Right cardiac atrium (tissue), 5 donors: ENCODE results near the gene INSL3. TPM values are rescaled to one million over a fixed set of nuclear protein-coding genes. Genes with fewer than 3 reads are reported as not detected.

Experiments
- ATAC-seq, 2 donors: fragments of 200-7000 bp; cut with Tn5 transposase; one replicate each; pipeline versions ENCODE4 v1.8.0 to v1.9.1; 2020; ENCODE audit warnings: moderate library complexity in 2 of 2, mild to moderate bottlenecking in 1 of 2
- DNase-seq, 3 donors: peaks; one replicate each; pipeline ENCODE4 v3.0.0-alpha.2; 2020
- H3K27ac ChIP-seq: one replicate; pipeline ENCODE4 v1.5.1; 2013; ENCODE audit warnings: mild to moderate bottlenecking, low read length, control low read depth, moderate library complexity
- H3K27me3 ChIP-seq: one replicate; pipeline ENCODE4 v1.6.1; 2013; ENCODE audit not compliant: control insufficient read depth, insufficient read depth
- H3K4me1 ChIP-seq: one replicate; pipeline ENCODE4 v1.6.1; 2013; ENCODE audit warnings: low read length; ENCODE audit not compliant: control insufficient read depth, insufficient read depth
- H3K4me3 ChIP-seq: one replicate; pipeline ENCODE4 v1.5.1; 2013; ENCODE audit warnings: low read length, control low read depth
- H3K9me3 ChIP-seq: one replicate; pipeline ENCODE4 v1.6.1; 2013; ENCODE audit warnings: low read length; ENCODE audit not compliant: control insufficient read depth
- WGBS: extraction: QIAGEN DNeasy Blood & Tissue Kit; methylation state at CpG from one replicate; pipeline ENCODE4 v1.1.7; 2013; 5-methylcytosine and 5-hydroxymethylcytosine counted together
- intact Hi-C, 4 donors: fragments of 100-400 bp; cut with DNase I; formaldehyde crosslinking; loops; one replicate each; pipeline versions ENCODE4 v1.11.0 to v1.14.0; 2022 to 2023
- polyA plus RNA-seq: library from polyadenylated mRNA; stranded (reverse); fragments of 200-250 nt; gene quantifications from one replicate; pipeline ENCODE4 v1.2.3, GENCODE V29; 2013
- total RNA-seq, 4 donors: library from RNA; stranded (reverse); fragmentation: NEBNext Ultra II Directional; extraction: Animal tissue kit (Norgen Biotek cat#: 25700); gene quantifications; one replicate each; pipeline ENCODE4 v1.2.1, GENCODE V29; 2021
- donor health status: healthy with polysubstance abuse.
- donor health status: DM: no; HTN: yes; CAD: no.
- donor health status: DM: no; HTN: no; CAD: no.
- donor health status: DM: no; HTN: yes; CAD: no; lungs with severe emphysema.
- donor health status: DM: yes; HTN: yes; CAD: no.

The INSL3 gene
- total and polyA plus RNA-seq, 5 donors = not detected

- peaks cover 6% of the 10 kb centered on the region for H3K4me1 ChIP-seq
- DNase-seq (peak in 1 of 3 donors; percentile 43), ATAC-seq (no peak)
- no peak overlapping the region for H3K4me3 ChIP-seq
- 88% methylated on average over 9 of the region's 9 CpGs for whole genome bisulfite sequencing
- H3K27ac ChIP-seq = no peak overlapping the region
- intact Hi-C loops = no loop called here
- no peaks in the 10 kb centered on the region for H3K9me3 ChIP-seq
- H3K27me3 ChIP-seq = no peaks in the 10 kb centered on the region
Measured at GRCh38 chr19:17843292-17843827, 22.0 kb upstream of the INSL3 start.

- ATAC-seq = no peak
- H3K27ac ChIP-seq = no peak overlapping the region
- peak in 1 of 3 donors; percentile 52 for DNase-seq
- no peaks in the 10 kb centered on the region for H3K27me3 ChIP-seq
- WGBS = 74% methylated on average over 20 of the region's 20 CpGs
- no peak overlapping the region for H3K4me3 ChIP-seq
- H3K4me1 ChIP-seq = peaks cover 2% of the 10 kb centered on the region
- intact Hi-C loops = no loop called here
- no peaks in the 10 kb centered on the region for H3K9me3 ChIP-seq
Measured at GRCh38 chr19:17842663-17843291, 21.5 kb upstream of the INSL3 start.

GRCh38 chr19:17841810-17842662, 20.7 kb upstream of the INSL3 start:
- no peak overlapping the region for H3K27ac ChIP-seq
- WGBS = 26% methylated on average over 56 of the region's 56 CpGs
- ATAC-seq = peak; percentile 83 to 90
- peak overlapping the region; percentile 24 for H3K4me3 ChIP-seq
- intact Hi-C loops = no loop called here
- peak; percentile 89 to 93 (median 93) for DNase-seq
- no peaks in the 10 kb centered on the region for H3K9me3 ChIP-seq
- H3K4me1 ChIP-seq = peaks cover 2% of the 10 kb centered on the region
- H3K27me3 ChIP-seq = no peaks in the 10 kb centered on the region

- H3K27me3 ChIP-seq = no peaks in the 10 kb centered on the region
- intact Hi-C loops = no loop called here
- 36% methylated on average over 30 of the region's 30 CpGs for WGBS
- H3K9me3 ChIP-seq = no peaks in the 10 kb centered on the region
- peaks cover 2% of the 10 kb centered on the region for H3K4me1 ChIP-seq
- ATAC-seq (peak; percentile 27 to 32), DNase-seq (peak in 1 of 3 donors; percentile 75)
- H3K27ac ChIP-seq = no peak overlapping the region
- peak overlapping the region; percentile 24 for H3K4me3 ChIP-seq
Measured at GRCh38 chr19:17841371-17841809, 20.1 kb upstream of the INSL3 start.

GRCh38 chr19:17840019-17840418, 18.7 kb upstream of the INSL3 start:
- intact Hi-C loops = no loop called here
- ATAC-seq = no peak
- no peaks in the 10 kb centered on the region for H3K27me3 ChIP-seq

GRCh38 chr19:17837972-17838371, 16.7 kb upstream of the INSL3 start:
- Histone ChIP-seq H3K27ac (no peak overlapping the region), H3K4me1 (peaks cover 2% of the 10 kb centered on the region), H3K4me3 (no peak overlapping the region), H3K27me3 (no peaks in the 10 kb centered on the region), H3K9me3 (no peaks in the 10 kb centered on the region)
- intact Hi-C loops = no loop called here
- no peak for ATAC-seq
- no peak for DNase-seq
- 93% methylated on average over 7 of the region's 7 CpGs for WGBS

More at GRCh38 chr19:17840019-17840418, 18.7 kb upstream of the INSL3 start:
- Histone ChIP-seq H3K4me1 (peaks cover 2% of the 10 kb centered on the region), H3K27ac (no peak overlapping the region), H3K4me3 (no peak overlapping the region), H3K9me3 (no peaks in the 10 kb centered on the region)
- no peak for DNase-seq
- 82% methylated on average over 6 of the region's 6 CpGs for WGBS

- no peaks in the 10 kb centered on the region for H3K9me3 ChIP-seq
Measured at GRCh38 chr19:17836530-17836929, 15.2 kb upstream of the INSL3 start.

GRCh38 chr19:17835182-17836006, 14.1 kb upstream of the INSL3 start:
- DNase-seq (no peak), ATAC-seq (no peak)
- intact Hi-C loops = no loop called here
- H3K27me3 ChIP-seq = no peaks in the 10 kb centered on the region
- no peak overlapping the region for H3K27ac ChIP-seq
- H3K4me3 ChIP-seq = no peak overlapping the region
- H3K9me3 ChIP-seq = no peaks in the 10 kb centered on the region
- H3K4me1 ChIP-seq = no peaks in the 10 kb centered on the region
- WGBS = 78% methylated on average over 8 of the region's 8 CpGs

More at GRCh38 chr19:17836530-17836929, 15.2 kb upstream of the INSL3 start:
- intact Hi-C loops = no loop called here
- H3K27ac ChIP-seq = no peak overlapping the region
- H3K4me1 ChIP-seq = peaks cover 1% of the 10 kb centered on the region
- H3K4me3 ChIP-seq = no peak overlapping the region
- no peak for ATAC-seq
- DNase-seq = no peak
- 68% methylated on average over 4 of the region's 4 CpGs for WGBS
- no peaks in the 10 kb centered on the region for H3K27me3 ChIP-seq

- intact Hi-C loops = no loop called here
- H3K4me3 ChIP-seq = no peak overlapping the region
- ATAC-seq (no peak), DNase-seq (no peak)
- no peaks in the 10 kb centered on the region for H3K9me3 ChIP-seq
- 81% methylated on average over 27 of the region's 27 CpGs for WGBS
- H3K27me3 ChIP-seq = no peaks in the 10 kb centered on the region
- H3K4me1 ChIP-seq = no peaks in the 10 kb centered on the region
- H3K27ac ChIP-seq = no peak overlapping the region
Measured at GRCh38 chr19:17834350-17835181, 13.2 kb upstream of the INSL3 start.
